ENCODE measurements around the gene DENND6B. TPM values are rescaled to one million over a fixed set of nuclear protein-coding genes. Genes with fewer than 3 reads are reported as not detected.

Gene DENND6B
- total RNA-seq, 3 donors from 2014 or later = 1.8 to 6.9 (median 5.4) TPM

- no peaks in the 10 kb centered on the region for H3K27me3 ChIP-seq
- TF ChIP-seq CTCF (IDR thresholded peaks at IDR 0.05) = no peak
- TF ChIP-seq POLR2AphosphoS5 (IDR thresholded peaks at IDR 0.05) = no peak
- TF ChIP-seq POLR2A (IDR thresholded peaks at IDR 0.05) = no peak
- peaks cover 0 to 2% of the 10 kb centered on the region in 2 donors for H3K4me1 ChIP-seq
- H3K4me3 ChIP-seq = no peak overlapping the region
- H3K27ac ChIP-seq = no peak overlapping the region
- no peaks in the 10 kb centered on the region for H3K9me3 ChIP-seq
- intact Hi-C loops (cut with DNase I; ENCODE audit: low total_unique reads) = no loop called here
- H3K36me3 ChIP-seq = no peaks in the 10 kb centered on the region
- no peak for DNase-seq (ENCODE audit: low spot score in 2 of 2)
These were observed 6.0 kb downstream of the DENND6B start for GRCh38 chr22:50320671-50321325.

GRCh38 chr22:50320116-50320515 lies 6.7 kb downstream of the DENND6B start:
- H3K4me1 ChIP-seq = no peaks in the 10 kb centered on the region
- H3K9me3 ChIP-seq = no peaks in the 10 kb centered on the region
- H3K36me3 ChIP-seq = no peaks in the 10 kb centered on the region
- H3K4me3 ChIP-seq = no peak overlapping the region
- intact Hi-C loops (cut with DNase I; ENCODE audit: low total_unique reads) = no loop called here
- H3K27me3 ChIP-seq = no peaks in the 10 kb centered on the region
- H3K27ac ChIP-seq = no peak overlapping the region
- TF ChIP-seq POLR2A (IDR thresholded peaks at IDR 0.05) = no peak
- no peak for TF ChIP-seq POLR2AphosphoS5 (IDR thresholded peaks at IDR 0.05)
- TF ChIP-seq CTCF (IDR thresholded peaks at IDR 0.05) = no peak
- no peak for DNase-seq (ENCODE audit: low spot score in 2 of 2)

- no peaks in the 10 kb centered on the region for H3K36me3 ChIP-seq
- H3K27me3 ChIP-seq = no peaks in the 10 kb centered on the region
- intact Hi-C loops (cut with DNase I; ENCODE audit: low total_unique reads) = no loop called here
- TF ChIP-seq CTCF (IDR thresholded peaks at IDR 0.05) (no peak), POLR2A (IDR thresholded peaks at IDR 0.05) (no peak), POLR2AphosphoS5 (IDR thresholded peaks at IDR 0.05) (no peak)
- H3K4me1 ChIP-seq = no peaks in the 10 kb centered on the region
- H3K4me3 ChIP-seq = no peak overlapping the region
- DNase-seq (ENCODE audit: low spot score in 2 of 2) = no peak
- H3K9me3 ChIP-seq = no peaks in the 10 kb centered on the region
- H3K27ac ChIP-seq = no peak overlapping the region
These were observed 7.3 kb downstream of the DENND6B start for GRCh38 chr22:50319503-50319951.

- TF ChIP-seq CTCF (IDR thresholded peaks at IDR 0.05) = no peak
- TF ChIP-seq POLR2A (IDR thresholded peaks at IDR 0.05) = no peak
- no peak for TF ChIP-seq POLR2AphosphoS5 (IDR thresholded peaks at IDR 0.05)
- no peak for DNase-seq (ENCODE audit: low spot score in 2 of 2)
- Histone ChIP-seq H3K27ac (no peak overlapping the region), H3K27me3 (no peaks in the 10 kb centered on the region), H3K9me3 (no peaks in the 10 kb centered on the region), H3K36me3 (no peaks in the 10 kb centered on the region), H3K4me1 (no peaks in the 10 kb centered on the region), H3K4me3 (no peak overlapping the region)
- intact Hi-C loops (cut with DNase I; ENCODE audit: low total_unique reads) = no loop called here
These were observed 8.0 kb downstream of the DENND6B start for GRCh38 chr22:50318698-50319411.

- Histone ChIP-seq H3K9me3 (no peaks in the 10 kb centered on the region), H3K27me3 (no peaks in the 10 kb centered on the region), H3K36me3 (no peaks in the 10 kb centered on the region), H3K4me3 (no peak overlapping the region), H3K27ac (no peak overlapping the region), H3K4me1 (no peaks in the 10 kb centered on the region)
- TF ChIP-seq POLR2AphosphoS5 (IDR thresholded peaks at IDR 0.05) (no peak), CTCF (IDR thresholded peaks at IDR 0.05) (no peak), POLR2A (IDR thresholded peaks at IDR 0.05) (no peak)
- DNase-seq (ENCODE audit: low spot score in 2 of 2) = no peak
- intact Hi-C loops (cut with DNase I; ENCODE audit: low total_unique reads) = no loop called here
These were observed 8.5 kb downstream of the DENND6B start for GRCh38 chr22:50318356-50318697.
